Measurements from ENCODE around the gene CNTF.
A peak's percentile ranks its signal among the peaks of the same experiment; 100 is the strongest.

Gene CNTF

DNA sequence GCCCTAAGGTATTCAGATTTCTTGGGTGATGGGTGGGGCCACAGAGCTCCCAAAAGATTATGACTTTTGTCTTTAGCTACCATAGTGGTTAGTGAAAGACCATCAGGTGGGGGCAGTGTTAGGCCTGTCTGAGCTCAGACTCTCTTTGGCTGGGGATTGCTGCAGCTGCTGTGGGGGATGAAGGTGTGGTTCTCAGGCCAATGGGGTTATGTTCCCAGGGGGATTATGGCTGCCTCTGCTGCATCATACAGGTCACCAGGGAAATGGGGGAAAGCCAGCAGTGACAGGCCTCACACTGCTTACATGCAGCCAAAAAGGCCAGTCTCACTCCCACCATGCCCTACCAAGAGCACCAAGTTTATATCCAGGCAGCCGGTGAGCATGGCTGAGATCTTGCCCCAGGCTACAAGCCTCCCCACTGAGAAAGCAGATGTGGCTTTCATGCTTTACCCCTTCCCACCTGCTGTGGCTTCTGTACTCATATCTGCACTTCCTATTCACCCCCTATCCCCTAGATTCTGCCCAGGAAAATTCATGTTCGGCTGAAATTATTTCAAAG lies 24.8 kb downstream of the CNTF start:
- no peak for DNase-seq

GRCh38 chr11:58647866-58648265 lies 25.4 kb downstream of the CNTF start:
- DNase-seq, result no peak

DNA sequence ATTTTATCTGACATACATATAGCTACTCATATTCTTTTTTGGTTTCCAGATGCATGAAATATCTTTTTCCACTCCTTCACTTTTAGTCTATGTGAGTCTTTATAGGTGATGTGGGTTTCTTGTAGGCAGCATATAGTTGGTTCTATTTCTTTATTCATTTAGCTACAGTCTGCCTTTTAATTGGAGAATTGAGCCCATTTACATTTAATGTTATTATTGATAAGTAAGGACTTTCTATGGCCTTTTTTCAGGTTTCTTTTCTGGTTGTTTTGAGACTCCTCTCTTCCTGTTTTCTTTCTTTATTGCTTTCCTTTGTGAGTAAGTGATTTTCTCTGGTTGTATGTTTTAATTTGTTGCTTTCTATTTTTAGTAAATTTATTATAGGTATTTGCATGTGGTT lies 27.2 kb downstream of the CNTF start:
- no peak for DNase-seq

DNA sequence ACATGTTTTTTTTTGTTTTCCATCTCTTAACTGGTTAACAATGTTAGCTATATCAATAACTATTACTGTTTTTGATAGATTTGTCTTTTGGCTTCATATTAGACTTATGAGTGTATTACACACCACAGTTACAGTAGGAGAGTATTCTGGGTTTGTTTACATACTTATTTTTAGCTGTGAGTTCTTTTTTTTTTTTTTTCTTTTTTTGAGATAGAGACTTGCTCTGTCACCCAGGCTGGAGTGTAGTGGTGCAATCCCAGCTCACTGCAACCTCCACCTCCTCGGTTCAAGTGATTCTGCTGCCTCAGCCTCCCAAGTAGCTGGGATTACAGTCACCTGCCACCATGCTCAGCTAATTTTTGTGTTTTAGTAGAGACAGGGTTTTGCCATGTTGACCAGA lies 28.0 kb downstream of the CNTF start:
- no peak for DNase-seq

DNA sequence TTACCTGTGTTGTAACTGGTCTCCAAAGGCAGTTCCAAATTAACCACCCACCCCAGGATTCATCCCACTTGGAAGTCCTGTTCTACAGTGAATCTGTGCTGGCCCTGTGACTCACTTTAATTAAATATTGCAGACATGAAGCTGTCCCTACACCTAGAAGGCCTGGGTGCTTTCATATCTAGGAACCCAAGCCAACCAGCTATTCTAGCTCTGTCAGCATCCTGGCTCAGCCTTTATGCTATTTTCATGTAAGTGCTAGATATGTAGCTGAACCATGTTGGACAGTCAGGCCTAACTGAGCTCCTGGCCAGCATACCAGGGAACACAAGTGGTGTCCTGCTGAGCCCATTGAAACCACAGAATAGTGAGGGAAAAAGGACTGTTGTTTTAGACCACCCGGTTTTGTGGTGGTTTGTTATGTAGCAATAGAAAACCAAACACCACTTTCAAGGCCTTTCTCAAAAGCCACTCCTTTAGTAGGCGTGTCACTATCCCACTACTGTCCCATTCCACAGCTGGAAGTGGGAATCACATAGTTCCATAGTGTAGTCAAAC lies 30.3 kb downstream of the CNTF start:
- no peak for DNase-seq

GRCh38 chr11:58654079-58654907 lies 31.8 kb downstream of the CNTF start:
- DNase-seq, result peak; percentile 33 to 73

DNA sequence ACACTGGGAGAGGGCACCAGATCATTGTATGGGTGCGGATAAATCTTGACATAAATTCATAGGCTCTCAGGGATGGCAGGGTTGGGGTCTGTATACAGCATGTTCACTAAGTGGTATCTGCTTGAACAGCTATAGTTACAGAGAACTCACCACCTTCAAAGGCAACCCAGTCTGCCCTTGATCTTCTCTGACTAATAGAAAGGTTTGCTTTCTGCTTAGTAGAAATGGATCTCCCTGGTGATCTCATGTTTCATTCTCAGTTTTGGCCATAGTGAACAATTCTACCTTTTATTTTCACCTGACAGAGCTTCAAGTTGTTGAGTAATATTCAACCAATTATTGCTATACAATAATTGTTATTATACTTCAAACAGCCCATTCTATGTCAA lies 32.4 kb downstream of the CNTF start:
- no peak for DNase-seq

DNA sequence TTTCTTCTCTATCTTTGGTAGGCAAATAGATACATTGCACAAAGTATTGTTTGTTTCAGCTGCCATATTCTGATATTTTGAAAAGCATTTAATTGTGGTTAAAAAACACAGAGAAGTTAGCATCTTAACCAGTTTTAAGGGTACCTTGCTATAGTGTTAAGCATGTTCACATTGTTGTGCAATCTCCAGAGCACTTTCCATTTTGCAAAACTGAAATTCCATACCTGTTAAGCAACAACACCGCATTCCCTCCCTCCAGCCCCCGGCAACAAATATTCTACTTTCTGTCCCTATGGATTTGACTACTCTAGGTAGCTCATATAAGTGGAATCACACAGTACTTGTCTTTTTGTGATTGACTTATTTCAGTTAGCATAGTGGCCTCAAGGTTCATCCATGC lies 33.9 kb downstream of the CNTF start:
- no peak for DNase-seq

DNA sequence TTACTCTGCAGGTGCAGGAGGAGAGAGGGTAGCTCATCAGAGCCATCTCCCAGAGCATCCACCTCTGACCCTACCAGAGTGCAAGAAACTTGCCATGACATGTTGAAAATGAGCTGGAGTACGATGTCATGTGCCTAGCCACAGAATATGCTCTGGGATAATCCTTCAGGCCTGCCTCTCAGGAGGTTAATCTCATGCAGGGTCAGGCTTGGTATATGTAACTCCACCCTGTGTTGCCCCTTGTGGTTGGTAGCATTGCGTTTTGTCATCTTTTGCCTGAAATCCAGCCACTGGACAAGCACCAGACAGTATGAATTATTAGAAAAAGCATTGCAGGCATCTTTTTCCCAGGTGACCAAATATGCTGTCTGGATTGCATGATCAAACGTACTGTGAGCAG lies 36.2 kb downstream of the CNTF start:
- DNase-seq, result no peak

DNA sequence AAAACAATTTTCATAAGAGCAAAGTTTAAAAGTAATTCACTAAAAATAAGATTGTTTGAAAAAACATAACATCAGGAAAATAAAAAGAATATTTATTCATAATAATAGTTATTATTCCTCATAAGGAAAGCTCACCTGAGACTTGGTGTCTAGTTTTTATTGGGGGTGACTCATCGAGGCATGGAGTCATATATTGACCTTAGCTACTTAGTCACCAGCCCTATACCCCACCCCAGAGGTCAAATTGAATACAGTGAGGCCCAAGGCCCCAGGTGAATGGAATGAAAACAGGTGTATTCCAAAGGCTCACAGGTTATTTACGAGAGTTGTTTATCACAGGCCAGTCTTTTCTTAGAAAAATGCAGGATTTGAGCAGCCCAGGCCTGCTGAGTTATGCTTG lies 36.9 kb downstream of the CNTF start:
- no peak for DNase-seq

GRCh38 chr11:58659910-58660570 lies 37.6 kb downstream of the CNTF start:
- DNase-seq, result no peak

- no peak for DNase-seq
These were observed 49.6 kb downstream of the CNTF start for GRCh38 chr11:58671983-58672633.

- DNase-seq, result no peak
These were observed 52.1 kb downstream of the CNTF start for GRCh38 chr11:58674609-58675008.
